GM23248 (cell line): Measurements from ENCODE around the gene ARTN.

Experiments used
- EZH2 ChIP-seq: fragments of 200-600 bp; sonication (generic); IDR thresholded peaks from 2 replicates; pipeline ENCODE4 v1.6.1; 2018; ENCODE audit warnings: antibody characterized with exemption, mild to moderate bottlenecking; ENCODE audit not compliant: insufficient read depth, poor library complexity, severe bottlenecking
- EZH2phosphoT487 ChIP-seq: fragments of 200-600 bp; sonication (generic); IDR thresholded peaks from 2 replicates; pipeline ENCODE4 v1.6.1; 2018; ENCODE audit warnings: antibody characterized with exemption, moderate library complexity, mild to moderate bottlenecking, low read depth; ENCODE audit not compliant: insufficient read depth

DNA sequence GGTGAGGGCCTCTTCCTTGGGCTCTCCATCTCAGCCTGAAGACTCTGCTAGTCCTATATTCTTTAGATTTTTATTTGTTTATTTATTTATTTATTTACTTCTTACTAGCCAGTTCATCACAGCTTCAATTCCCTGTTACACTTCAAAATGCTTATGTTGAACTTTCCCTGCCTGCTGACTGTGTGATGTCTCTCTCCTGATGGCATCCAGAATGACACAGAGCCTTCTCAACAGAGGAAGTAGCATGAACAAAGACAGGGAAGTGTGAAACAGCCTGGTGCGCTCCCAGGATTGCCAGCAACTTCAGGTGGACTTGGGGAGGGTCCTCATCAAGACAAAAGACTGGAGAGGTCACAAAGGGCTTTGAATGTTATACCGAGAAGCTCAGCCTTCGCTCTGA is 8.8 kb downstream of the ARTN start:
- TF ChIP-seq EZH2, result no peak
- no peak for TF ChIP-seq EZH2phosphoT487
